PFSK-1 (cell line): ENCODE measurements around the gene KIF1B.

ENCODE experiments used
- POLR2AphosphoS5 ChIP-seq: IDR thresholded peaks from 2 replicates; pipeline ENCODE4 v1.6.1; 2012; ENCODE audit warnings: low read depth, mild to moderate bottlenecking, control low read depth, low read length, moderate library complexity
- SIN3A ChIP-seq: IDR thresholded peaks from 2 replicates; pipeline ENCODE4 v1.6.1; 2012; ENCODE audit warnings: mild to moderate bottlenecking, low read length, moderate library complexity, borderline replicate concordance; ENCODE audit not compliant: insufficient read depth
- TAF1 ChIP-seq: IDR thresholded peaks from 2 replicates; pipeline ENCODE4 v1.6.1; 2012; ENCODE audit warnings: low read length, control low read depth, borderline replicate concordance; ENCODE audit not compliant: insufficient read depth
- TF ChIP-seq, protein P1 (sequence below), 2 experiments: IDR thresholded peaks; 2 replicates each; pipeline versions ENCODE4 v1.6.1 to v1.8.0; 2011 to 2012; ENCODE audit warnings: low read depth in 2 of 2, low read length in 2 of 2, control low read depth in 1 of 2, inconsistent platforms in 1 of 2, mild to moderate bottlenecking in 1 of 2, moderate library complexity in 1 of 2; ENCODE audit not compliant: insufficient read depth in 1 of 2

- TF ChIP-seq TAF1 (no peak), POLR2AphosphoS5 (no peak), SIN3A (no peak)
- TF ChIP-seq, protein P1, sequence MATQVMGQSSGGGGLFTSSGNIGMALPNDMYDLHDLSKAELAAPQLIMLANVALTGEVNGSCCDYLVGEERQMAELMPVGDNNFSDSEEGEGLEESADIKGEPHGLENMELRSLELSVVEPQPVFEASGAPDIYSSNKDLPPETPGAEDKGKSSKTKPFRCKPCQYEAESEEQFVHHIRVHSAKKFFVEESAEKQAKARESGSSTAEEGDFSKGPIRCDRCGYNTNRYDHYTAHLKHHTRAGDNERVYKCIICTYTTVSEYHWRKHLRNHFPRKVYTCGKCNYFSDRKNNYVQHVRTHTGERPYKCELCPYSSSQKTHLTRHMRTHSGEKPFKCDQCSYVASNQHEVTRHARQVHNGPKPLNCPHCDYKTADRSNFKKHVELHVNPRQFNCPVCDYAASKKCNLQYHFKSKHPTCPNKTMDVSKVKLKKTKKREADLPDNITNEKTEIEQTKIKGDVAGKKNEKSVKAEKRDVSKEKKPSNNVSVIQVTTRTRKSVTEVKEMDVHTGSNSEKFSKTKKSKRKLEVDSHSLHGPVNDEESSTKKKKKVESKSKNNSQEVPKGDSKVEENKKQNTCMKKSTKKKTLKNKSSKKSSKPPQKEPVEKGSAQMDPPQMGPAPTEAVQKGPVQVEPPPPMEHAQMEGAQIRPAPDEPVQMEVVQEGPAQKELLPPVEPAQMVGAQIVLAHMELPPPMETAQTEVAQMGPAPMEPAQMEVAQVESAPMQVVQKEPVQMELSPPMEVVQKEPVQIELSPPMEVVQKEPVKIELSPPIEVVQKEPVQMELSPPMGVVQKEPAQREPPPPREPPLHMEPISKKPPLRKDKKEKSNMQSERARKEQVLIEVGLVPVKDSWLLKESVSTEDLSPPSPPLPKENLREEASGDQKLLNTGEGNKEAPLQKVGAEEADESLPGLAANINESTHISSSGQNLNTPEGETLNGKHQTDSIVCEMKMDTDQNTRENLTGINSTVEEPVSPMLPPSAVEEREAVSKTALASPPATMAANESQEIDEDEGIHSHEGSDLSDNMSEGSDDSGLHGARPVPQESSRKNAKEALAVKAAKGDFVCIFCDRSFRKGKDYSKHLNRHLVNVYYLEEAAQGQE (IDR thresholded peaks at IDR 0.05; ENCODE audit: insufficient read depth in 1 of 2, low read depth in 2 of 2, low read length in 2 of 2), result no peak
Measured at GRCh38 chr1:10242135-10242534, 31.8 kb downstream of the KIF1B start.
